Osteocyte (in vitro differentiated cells): ENCODE results near the gene GYS2. TPM values are rescaled to one million over a fixed set of nuclear protein-coding genes. Genes with fewer than 3 reads are reported as not detected.

Experiments used
- DNase-seq: peaks from one replicate; pipeline ENCODE4 v3.0.0; 2021; ENCODE audit warnings: mixed read lengths; ENCODE audit not compliant: unreplicated experiment; ENCODE audit errors: extremely low spot score
- H3K27ac Mint-ChIP-seq: one replicate; pipeline ENCODE4 v1.8.0; 2021; ENCODE audit warnings: mild to moderate bottlenecking, mixed read lengths; ENCODE audit not compliant: unreplicated experiment
- H3K27me3 Mint-ChIP-seq: one replicate; pipeline ENCODE4 v1.8.0; 2021; ENCODE audit warnings: mixed read lengths; ENCODE audit not compliant: unreplicated experiment
- H3K36me3 Mint-ChIP-seq: one replicate; pipeline ENCODE4 v1.8.0; 2021; ENCODE audit warnings: mixed read lengths; ENCODE audit not compliant: unreplicated experiment
- H3K4me1 Mint-ChIP-seq: one replicate; pipeline ENCODE4 v1.8.0; 2021; ENCODE audit warnings: mixed read lengths; ENCODE audit not compliant: unreplicated experiment
- H3K4me3 Mint-ChIP-seq: one replicate; pipeline ENCODE4 v1.8.0; 2021; ENCODE audit warnings: mild to moderate bottlenecking, moderate library complexity, mixed read lengths; ENCODE audit not compliant: unreplicated experiment
- H3K9me3 Mint-ChIP-seq: one replicate; pipeline ENCODE4 v1.8.0; 2021; ENCODE audit warnings: mixed read lengths; ENCODE audit not compliant: unreplicated experiment
- CTCF ChIP-seq: fragments of 200-600 bp; sonication (generic); IDR thresholded peaks from 2 replicates; pipeline ENCODE4 v1.5.0; 2021; ENCODE audit warnings: antibody characterized with exemption, mild to moderate bottlenecking, moderate library complexity
- total RNA-seq: library from RNA; stranded (reverse); gene quantifications from 2 replicates; pipeline ENCODE4 v1.2.1, GENCODE V29; 2021

The GYS2 gene
- total RNA-seq, 1 donor from 2014 or later: not detected

- no peak for DNase-seq
- H3K36me3 Mint-ChIP-seq: no peaks in the 10 kb centered on the region
- TF ChIP-seq CTCF: no peak
- no peaks in the 10 kb centered on the region for H3K4me1 Mint-ChIP-seq
- no peak overlapping the region for H3K4me3 Mint-ChIP-seq
- no peaks in the 10 kb centered on the region for H3K9me3 Mint-ChIP-seq
- no peak overlapping the region for H3K27ac Mint-ChIP-seq
- H3K27me3 Mint-ChIP-seq: no peaks in the 10 kb centered on the region
Observed at GRCh38 chr12:21539797-21540196, 64.8 kb downstream of the GYS2 start.

- Mint-ChIP-seq H3K36me3 (no peaks in the 10 kb centered on the region), H3K4me3 (no peak overlapping the region), H3K9me3 (no peaks in the 10 kb centered on the region), H3K4me1 (no peaks in the 10 kb centered on the region), H3K27me3 (no peaks in the 10 kb centered on the region), H3K27ac (no peak overlapping the region)
- TF ChIP-seq CTCF: no peak
- no peak for DNase-seq
Observed at GRCh38 chr12:21538061-21538653, 66.5 kb downstream of the GYS2 start.

GRCh38 chr12:21529456-21529855, 75.2 kb downstream of the GYS2 start:
- Mint-ChIP-seq H3K36me3 (peaks cover 3% of the 10 kb centered on the region), H3K4me3 (no peak overlapping the region), H3K4me1 (peaks cover 25% of the 10 kb centered on the region), H3K27me3 (no peaks in the 10 kb centered on the region), H3K27ac (no peak overlapping the region), H3K9me3 (no peaks in the 10 kb centered on the region)
- no peak for DNase-seq
- TF ChIP-seq CTCF: no peak

- H3K4me3 Mint-ChIP-seq: no peak overlapping the region
- peaks cover 27% of the 10 kb centered on the region for H3K4me1 Mint-ChIP-seq
- H3K27me3 Mint-ChIP-seq: no peaks in the 10 kb centered on the region
- no peak for TF ChIP-seq CTCF
- no peaks in the 10 kb centered on the region for H3K9me3 Mint-ChIP-seq
- H3K36me3 Mint-ChIP-seq: peaks cover 3% of the 10 kb centered on the region
- no peak for DNase-seq
- no peak overlapping the region for H3K27ac Mint-ChIP-seq
Observed at GRCh38 chr12:21528953-21529352, 75.7 kb downstream of the GYS2 start.

- Mint-ChIP-seq H3K4me1 (peaks cover 27% of the 10 kb centered on the region), H3K9me3 (peaks cover 5% of the 10 kb centered on the region), H3K27me3 (no peaks in the 10 kb centered on the region), H3K36me3 (peaks cover 7% of the 10 kb centered on the region), H3K4me3 (peak overlapping the region; percentile 74), H3K27ac (peak overlapping the region; percentile 13)
- TF ChIP-seq CTCF: no peak
- peak; percentile 90 for DNase-seq
Observed at GRCh38 chr12:21527451-21528180, 77.0 kb downstream of the GYS2 start.
